GM04503 (cell line): ENCODE results near the gene ERAS.
"Not testable (repeated sequence)": the region's sequence is repeated elsewhere in the genome, so short reads cannot be mapped to it uniquely, and the experiment has no call there.

Source experiments
- DNase-seq: peaks from one replicate; pipeline ENCODE4 v3.0.0-alpha.2; 2012; ENCODE audit warnings: low read depth

ERAS gene

DNA sequence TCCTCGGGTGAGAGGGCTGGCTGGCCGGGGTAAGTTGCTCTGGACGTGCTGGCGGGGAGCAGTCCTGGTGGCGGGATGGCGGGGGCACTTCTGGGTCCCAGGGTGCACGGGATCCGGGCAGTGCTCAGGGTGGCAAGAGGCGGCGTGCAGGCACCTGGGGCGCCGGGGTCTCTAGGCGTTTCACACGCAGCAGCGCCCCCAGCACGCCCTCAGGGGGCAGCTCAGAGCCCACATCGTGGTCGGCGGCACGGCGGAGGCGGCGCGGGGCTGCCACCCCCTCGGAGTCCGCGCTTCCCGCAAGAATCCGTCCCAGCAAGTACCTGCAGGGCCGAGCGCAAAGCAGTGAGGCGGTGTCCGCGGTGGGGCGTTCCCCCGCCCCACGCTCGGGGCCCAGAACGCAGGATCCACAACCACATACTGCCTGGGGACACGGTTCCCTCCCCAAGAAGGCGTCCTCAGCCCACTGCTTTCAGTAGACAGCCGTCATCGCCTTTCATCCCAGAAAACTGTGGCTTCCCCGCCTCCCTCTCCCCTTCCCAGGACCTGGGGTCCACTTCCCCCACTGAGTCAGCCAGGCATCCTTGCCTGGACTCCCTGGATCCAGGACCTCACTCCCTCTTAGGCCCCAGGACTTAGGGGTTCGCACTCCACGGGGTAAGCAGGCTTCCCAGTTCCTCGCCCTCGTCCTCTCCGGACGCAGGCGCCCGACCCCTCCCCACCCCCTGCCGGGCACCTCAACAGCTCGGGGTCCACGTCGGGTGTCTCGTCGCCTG, 5.0 kb downstream of the ERAS start:
- no peak for DNase-seq

DNA sequence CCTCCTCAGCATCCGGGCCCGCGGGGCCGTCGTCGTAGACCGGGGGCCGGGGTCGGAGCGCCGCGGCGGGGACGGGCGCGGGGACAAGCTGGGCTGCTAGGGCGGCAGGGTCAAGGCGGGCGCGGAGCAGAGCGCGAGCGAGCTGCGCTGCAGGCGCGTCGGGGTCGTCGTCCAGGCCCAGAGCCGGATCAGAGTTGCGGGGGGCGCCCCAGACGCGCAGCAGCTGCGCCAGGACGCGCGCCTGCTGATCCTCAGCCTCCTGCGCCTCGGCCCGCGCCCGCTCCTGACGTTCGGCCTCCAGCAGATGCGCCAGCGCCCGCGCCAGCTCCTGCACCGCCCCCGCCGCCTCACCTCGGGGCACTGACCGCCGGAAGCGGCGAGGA, 5.6 kb downstream of the ERAS start:
- DNase-seq, result no peak

DNA sequence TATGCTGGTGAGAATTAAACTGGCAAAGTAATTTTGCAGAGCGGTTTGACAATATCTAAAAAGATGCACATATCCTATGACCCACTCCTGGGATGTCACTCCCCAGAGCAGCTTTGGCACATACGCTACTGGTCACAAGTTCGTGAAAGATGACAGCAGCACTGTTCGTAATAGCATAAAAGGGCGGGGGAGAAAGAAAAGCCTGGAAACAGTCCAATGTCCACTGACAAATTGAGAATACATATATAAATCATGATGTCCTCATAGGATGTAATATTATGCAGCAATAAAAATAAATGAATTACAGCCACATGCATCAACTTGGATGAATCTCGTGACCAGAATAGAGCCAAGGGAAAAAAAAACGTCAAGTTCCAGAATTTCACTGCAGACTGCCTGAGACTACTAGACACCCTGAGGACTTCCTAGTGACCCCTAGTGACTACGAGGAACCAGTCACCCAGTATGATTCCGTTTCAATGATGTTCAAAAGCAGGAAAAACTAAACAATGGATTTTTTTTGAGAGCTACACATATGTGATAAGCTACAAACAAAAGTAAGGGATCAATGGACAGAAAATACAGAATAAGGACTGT, 7.3 kb downstream of the ERAS start:
- DNase-seq, result no peak

DNA sequence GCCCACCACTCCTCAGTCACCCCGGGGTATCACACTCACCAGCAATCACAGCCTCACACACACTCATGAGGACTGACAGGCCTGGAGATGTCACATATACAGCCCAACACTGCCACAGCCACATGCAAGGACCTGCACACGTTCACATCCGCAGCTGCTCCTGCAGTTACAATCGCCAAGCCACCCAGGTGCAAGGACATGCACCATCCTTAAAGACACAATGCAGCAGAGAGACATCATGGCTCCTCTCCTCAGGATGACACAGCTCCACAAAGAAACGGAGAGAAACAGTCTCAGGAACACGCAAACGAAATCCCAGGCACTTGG, 8.0 kb downstream of the ERAS start:
- DNase-seq, result no peak

DNA sequence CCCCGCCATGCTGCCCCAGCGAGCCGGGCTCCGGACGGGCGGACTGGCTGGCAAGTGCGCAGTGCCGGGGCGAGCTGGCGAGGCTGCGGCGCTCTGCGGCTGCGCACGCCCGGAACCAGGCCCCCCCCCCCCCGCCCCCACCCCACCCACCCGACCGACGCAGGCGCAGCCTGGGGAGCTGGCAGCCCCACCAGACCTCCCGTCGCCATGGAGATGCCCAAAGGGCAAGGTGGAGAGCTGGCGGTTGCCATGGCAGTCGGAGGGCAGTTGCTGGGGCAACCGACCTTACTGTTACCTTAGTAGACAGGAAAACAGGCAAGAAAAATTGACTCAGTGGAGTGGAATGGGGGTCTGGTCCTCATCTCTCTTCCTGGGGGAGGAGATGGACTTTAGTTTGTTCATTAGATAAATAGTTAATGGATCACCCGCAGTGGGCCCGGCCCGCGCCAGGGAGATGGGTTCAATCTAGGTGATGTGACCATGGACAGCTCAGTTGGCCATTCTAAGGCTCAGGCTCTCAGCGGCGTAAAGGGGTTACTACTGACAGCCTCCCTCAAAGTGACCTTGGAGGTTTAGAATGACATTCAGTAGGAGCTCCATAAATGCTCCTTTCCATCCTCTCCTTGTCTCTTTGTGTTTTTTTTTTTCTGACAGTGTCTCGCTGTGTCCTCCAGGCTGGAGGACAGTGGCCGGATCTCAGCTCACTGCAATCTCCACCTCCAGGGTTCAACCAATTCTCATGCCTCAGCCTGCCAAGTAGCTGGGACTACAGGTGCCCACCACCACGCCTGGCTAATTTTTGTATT, 9.4 kb downstream of the ERAS start, which contains the start of gene PCSK1N:
Gene PCSK1N (minus strand): TSS at position 87 of the 806 bp plus-strand sequence. CDS start 78 bp downstream, at position 9.
- DNase-seq, result no peak

DNA sequence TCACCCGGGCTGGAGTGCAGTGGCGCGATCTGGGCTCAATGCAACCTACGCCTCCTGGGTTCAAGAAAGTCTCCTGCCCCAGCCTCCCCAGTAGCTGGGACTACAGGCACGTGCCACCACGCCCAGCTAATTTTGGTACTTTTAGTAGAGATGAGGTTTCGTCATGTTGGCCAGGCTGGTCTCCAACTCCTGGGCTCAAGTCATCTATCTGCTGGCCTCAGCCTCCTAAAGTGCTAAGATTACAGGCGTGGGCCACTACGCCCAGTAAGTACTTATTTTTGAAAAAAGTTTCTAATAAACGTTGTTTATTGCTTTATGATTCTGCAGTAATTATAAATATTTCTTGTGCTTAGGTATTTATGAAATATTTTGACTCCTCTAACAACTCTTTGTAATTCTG, 13.4 kb downstream of the ERAS start:
- no peak for DNase-seq

DNA sequence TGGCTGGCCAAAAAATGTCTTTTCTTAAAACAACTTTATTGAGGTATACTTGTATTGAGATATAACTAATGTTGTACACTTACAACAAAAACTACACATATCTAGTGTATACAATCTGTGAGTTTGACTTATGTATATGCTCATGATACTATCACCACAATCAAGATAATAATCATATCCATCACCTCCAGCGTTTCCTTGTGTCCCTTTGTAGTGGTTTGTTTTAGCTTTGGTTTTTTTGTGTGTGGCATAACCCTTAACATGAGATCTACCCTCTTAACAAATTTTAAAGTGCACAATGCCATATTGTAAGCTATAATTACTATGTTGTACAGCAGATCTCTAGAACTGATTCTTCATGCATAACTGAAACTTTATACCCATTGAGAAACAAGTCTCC, 22.5 kb downstream of the ERAS start:
- DNase-seq, result no peak

DNA sequence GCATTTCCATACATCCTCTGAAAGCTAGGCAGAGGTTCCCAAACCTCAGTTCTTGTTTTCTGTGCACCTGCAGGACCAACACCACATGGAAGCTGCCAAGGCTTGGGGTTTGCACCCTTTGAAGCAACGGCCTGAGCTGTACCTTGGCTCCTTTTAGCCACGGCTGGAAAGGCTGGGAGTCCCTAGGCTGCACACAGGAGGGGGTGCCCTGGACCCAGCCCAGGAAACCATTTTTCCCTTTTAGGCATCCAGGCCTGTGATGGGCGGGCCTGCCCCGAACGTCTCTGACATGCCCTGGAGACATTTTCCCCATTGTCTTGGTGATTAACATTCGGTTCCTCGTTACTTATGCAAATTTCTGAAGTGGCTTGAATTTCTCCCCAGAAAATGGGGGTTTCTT, 26.5 kb downstream of the ERAS start:
- DNase-seq, result no peak

DNA sequence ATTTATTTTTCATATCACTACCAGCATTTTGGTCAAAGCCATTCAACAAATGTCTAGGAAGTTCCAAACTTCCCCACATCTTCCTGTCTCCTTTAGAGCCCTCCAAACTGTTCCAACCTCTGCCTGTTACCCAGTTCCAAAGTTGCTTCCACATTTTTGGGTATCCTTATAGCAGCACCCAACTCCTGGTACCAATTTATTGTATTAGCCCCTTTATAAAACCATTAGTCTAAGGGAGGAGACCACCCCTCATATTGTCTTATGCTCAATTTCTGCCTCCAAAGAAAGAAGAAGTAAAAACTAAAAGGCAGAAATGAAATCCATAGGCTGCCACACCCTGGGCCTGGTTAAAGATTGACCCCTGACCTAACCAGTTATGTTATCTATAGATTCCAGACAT, 27.2 kb downstream of the ERAS start:
- not testable (repeated sequence) for DNase-seq

DNA sequence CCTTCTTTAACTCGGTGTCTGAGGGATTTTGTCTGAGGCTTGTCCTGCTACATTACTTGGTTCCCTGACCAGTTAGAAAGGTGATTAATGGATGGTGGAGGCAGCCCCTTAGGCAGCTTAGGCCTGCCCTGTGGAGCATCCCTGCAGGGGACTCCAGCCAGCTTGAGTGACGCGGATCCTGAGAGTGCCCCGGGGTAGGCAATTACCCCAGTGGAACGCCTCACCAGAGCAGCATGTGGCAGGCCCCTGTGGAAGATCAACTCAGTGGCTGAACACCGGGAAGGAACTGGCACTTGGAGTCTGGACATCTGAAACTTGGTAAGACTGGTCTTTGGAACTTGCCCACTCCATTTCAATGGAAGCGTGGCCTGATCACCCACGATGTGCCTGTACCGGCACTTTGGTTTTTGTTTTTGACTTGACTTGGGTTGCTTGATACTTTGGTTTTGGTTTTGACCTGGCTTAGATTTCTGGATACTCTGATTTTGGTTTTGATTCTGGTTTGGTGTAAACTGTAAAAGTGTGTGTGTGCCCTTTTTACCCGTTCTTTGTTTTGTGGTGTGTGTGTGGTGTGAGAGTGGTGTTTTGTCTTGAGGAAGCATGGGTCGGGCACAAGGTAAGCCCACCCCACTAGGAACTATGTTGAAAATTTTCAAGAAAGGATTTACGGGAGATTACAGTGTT, 27.9 kb downstream of the ERAS start:
- DNase-seq, result not testable (repeated sequence)

DNA sequence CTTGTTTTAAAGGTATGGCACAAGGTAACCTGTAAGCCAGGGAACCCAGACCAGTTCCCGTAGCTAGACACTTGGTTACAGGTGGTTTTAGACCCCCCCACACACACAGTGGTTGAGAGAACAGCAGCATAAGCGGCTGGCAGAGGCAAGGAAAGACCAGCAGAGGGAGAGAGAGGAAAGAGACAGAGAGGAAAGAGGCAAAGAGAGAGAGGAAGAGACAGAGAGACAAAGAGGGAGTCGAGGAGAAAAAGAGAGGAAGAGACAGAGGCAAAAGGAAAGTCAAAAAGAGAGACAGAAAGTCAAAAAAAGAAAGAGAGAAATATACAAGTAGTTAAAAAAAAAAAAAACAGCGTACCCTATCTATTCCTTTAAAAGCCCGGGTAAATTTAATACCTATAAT, 28.6 kb downstream of the ERAS start:
- no peak for DNase-seq

DNA sequence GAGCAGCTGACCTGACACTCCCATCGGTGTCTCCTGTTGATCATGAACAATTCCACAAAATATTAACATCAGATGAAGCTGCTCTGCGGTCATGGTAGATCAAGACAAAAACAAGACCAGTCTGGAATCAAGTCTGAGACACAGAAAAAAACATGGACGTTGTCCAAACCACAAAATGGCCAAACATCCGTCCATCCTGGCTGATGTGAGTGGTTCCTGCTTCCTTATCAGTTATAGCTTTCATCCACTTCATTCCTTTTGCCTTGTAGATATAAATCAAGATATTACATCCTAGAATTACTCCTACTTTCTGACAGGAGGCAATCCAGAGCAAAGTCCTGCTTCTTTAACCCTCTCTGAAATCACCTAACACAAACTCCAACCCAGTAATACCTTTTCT, 37.9 kb downstream of the ERAS start:
- peak; percentile 15 for DNase-seq

DNA sequence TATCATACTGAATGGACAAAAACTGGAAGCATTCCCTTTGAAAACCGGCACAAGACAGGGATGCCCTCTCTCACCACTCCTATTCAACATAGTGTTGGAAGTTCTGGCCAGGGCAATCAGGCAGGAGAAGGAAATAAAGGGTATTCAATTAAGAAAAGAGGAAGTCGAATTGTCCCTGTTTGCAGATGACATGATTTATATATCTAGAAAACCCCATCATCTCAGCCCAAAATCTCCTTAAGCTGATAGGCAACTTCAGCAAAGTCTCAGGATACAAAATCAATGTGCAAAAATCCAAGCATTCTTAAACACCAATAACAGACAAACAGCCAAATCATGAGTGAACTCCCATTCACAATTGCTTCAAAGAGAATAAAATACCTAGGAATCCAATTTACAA, 45.7 kb downstream of the ERAS start:
- not testable (repeated sequence) for DNase-seq

DNA sequence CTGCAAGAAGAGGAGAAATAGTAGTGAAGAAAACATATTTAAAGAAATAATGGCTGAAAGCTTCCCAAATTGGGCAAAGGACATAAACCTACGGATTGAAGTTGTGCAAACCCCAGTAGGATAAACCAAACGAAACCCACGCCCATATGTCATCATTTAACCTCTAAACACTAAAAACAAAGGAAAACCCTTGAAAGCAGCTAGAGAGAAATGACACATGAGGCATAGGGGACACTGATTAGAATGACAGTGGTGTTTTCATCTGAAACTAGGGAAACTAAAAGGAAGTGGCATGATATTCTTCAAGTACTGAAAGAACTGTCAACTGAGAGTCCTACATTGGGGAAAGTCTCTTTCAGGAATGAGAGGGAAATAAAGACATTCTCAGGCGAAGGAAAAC, 50.6 kb downstream of the ERAS start:
- not testable (repeated sequence) for DNase-seq
